ENCODE measurements around the gene DENND2D.
"Not testable (repeated sequence)": the region's sequence is repeated elsewhere in the genome, so short reads cannot be mapped to it uniquely, and the experiment has no call there.

Gene DENND2D

DNA sequence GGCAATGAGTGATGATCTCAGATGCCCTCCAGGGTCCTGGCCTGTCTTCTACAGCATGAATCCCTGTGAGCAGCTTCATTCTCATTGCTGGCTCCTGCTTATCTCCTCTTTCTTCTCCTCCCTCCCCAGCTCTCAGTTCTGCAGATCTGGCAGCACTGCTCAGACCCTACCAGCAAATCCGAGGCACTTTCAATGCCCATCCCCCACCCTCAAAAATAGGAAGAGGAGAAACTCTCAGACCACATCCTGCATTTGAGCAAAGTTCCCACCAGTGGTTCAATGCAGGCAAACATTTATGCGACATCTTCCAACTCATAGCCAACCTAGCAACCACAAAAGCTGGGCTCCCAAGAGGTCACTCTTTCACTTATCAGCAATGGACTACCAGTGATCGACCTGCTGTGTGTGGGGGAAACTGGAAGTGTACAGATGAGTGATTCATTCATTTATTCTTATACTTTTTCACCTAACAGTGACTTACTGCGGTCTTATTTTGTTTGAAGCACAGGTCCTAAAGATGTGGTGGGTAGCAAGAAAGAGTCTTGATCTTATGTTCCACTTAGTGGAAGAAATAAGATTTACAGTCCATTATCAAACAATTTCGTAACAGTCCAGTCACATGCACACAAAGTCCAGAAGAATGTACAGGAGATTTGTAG lies 21.3 kb upstream of the DENND2D start:
- DNase-seq = no peak

DNA sequence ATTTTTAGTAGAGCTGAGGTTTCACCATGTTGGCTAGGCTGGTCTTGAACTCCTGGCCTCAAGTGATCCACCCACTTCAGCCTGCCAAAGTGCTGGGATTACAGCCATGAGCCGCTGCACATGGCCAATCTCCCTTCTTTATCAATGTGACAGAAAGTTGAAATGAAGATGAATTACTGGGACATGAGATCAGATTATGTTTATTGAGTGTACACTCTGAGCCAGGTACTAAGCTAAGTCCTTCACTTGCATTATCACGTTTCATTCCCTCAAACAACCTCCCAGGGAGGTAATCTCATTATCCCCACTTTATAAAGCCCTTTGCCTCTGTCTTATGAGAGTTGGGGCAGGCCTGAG lies 20.8 kb upstream of the DENND2D start:
- DNase-seq = no peak

DNA sequence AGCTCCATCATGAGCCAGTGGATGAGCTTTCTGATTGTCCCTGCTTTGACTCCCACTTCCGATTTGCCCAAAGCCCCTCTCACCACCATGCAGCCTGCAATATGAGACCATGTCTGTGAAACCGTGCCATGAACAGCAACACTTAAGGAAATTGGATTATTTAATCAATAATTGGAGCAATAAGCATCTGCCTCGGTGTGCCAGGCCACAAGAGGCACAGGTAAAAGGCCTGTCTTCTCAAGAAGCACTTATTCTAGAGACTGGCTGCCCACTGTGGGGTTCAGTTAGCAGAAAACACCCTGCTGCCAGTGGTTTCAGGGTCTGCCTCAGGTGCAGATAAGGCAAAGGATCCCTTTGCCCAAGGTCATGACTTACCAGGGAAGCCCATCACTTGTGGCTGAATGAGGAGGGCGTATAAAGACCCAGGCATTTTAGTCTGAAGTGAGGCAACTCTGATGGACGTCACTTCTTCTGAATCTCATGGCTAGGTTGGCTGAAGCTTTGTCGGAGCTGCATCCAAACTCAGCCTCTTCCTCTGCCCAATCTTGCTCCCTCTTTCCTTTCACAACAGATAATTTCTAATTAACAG lies 19.9 kb upstream of the DENND2D start:
- DNase-seq = no peak

DNA sequence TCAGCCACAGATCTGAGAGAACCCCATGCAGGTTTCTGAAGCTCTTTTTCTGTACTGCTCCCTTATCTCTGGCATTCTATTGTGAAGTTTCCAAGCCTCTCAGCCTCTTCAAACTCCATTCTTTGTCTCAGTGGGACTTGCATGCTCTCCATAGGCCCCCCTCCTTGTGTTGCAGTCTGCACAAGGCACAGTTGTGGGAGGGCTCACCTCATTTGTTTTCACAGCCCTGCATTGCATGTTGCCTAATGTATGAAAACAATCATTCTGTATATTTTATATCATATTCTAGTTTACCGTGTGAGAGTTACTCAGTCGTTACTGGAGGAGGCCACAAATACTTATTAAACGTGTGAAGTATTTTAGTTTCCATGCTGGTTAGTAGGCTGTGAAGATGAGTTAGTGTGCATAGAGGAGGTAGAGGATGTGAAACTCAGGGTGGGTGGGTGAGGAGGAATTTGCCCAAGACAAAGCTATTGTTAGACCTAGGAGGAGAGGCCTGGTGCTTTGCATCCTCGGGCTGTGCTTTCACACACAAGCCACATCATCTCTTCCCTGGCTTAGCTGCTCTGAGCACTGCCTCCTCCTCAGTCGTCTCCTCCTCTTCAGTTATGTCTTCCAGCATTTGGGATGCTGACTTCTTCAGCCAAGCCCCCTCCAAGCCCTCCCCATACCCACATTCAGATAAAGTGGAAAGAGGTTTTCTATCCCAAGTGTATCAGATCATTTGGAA lies 19.3 kb upstream of the DENND2D start:
- DNase-seq = no peak

DNA sequence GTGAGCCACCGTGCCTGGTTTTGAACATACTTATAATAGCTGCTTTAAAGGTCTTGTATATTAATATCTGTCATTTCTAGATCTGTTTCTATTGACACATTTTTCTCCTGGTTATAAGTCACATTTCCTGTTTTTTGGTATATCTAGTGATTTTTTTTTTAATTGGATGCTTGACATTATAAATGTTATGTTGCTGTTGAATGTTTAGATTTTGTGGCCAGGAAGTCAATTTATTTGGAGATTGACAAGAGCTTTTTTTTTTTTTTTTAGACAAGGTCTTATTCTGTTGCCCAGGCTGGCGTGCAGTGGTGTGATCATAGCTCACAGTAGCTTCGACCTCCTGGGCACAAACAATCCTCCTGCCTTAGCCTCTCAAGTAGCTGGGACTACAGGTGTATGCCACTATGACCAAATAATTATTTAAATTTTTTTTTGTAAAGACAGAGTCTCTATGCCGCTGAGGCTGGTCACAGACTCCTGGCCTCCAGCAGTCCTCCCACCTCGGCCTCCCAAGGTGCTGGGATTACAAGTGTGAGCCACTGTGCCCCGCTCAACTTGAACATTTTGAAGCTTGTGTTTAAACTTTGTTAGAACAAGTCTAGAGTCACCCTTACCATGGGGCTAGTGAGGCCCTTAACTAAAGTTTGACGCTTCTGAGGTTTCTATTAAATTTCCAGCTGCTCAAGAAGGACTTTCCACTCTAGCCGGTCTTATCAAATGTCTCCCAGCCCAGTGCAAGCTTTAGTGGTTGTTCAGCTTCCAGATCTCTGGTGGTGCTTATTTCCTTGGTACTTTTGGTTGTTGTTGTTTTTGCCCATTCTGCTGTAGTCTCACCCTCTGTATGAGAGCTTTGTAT lies 18.5 kb upstream of the DENND2D start:
- DNase-seq = no peak

DNA sequence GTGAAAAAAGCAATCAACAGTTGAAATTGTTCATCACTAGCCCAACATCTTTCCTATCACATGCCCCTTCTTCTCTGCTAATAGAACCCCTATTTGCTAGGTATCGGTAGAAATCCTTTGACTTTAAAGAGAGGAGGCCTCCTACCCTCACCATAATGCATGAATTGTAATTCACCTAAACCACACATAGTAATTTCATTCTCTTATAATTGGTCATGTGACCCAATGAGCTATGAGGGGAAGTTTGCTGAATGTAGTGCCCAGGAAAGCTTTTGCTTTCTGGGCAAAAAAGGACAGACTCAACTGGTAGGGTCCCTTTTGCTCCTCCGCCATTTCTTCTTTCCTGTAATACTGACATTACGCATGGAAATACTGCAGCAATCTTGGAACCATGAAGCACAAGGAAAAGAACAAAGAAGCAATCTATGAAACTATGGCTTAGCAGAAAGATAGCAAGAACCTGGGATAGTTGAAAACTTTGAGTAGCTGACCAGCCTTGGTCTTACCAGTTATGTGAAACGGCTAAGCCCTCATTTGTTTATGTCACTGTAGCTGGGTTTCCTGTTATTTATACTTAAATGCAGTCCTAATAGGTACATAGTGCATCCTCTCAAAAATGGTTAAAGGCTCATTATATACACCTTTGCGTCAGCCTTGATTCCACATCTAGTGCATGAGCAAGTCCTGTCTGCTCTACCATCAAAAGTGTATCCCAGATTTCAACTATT lies 16.9 kb upstream of the DENND2D start:
- DNase-seq = no peak

DNA sequence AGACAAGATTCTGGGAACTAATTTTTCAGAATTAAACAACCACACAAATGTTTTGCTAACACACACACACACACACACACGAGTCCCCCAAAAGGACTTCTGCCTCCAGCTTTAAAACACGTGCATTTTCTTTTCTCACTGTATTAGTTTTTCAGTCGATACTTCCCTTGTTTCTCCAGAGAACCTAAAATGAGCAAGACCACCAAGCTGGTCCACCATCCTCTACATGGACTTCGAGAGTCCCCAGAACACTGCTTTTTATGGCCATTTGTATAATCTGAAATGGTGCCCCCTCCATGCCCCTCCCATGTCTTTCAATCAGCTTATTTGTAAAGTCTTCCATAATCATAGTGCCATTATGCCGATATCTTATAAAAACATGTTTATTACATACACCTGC lies 16.3 kb upstream of the DENND2D start:
- no peak for DNase-seq

DNA sequence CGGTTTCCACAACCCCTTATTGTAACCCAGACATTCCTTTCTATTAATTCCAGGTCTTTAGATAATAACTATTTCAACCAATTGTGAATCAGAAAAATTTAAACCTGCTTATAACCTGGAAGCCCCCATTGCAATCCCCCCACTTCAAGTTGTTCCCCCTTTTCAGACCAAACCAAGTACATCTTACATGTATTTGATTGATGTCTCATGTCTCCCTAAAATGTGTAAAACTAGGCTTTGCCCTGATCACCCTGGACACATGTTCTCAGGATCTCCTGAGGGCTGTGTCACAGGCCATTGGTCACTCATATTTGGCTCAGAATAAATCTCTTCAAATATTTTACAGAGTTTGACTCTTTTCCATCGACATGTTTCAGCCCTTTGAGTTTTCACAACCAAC lies 14.8 kb upstream of the DENND2D start:
- DNase-seq = not testable (repeated sequence)

DNA sequence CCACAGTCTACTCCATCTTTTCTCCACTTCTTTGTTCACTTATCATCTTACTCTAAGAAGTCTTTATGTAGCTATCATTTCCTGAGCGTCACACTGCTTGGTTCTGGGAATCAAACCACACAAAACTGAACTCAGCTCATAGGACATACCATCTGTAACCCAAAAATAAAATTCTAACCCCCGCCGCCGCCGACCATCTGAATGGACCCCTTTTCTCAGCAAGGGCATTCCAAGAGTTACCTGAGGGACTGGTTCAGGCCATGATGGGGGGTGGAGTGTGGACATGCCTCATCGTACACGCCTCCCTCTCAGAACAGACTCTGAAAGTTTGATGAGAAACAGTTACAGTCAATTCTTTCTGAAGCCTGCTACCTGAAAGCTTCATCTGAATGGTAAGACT lies 14.4 kb upstream of the DENND2D start:
- no peak for DNase-seq

DNA sequence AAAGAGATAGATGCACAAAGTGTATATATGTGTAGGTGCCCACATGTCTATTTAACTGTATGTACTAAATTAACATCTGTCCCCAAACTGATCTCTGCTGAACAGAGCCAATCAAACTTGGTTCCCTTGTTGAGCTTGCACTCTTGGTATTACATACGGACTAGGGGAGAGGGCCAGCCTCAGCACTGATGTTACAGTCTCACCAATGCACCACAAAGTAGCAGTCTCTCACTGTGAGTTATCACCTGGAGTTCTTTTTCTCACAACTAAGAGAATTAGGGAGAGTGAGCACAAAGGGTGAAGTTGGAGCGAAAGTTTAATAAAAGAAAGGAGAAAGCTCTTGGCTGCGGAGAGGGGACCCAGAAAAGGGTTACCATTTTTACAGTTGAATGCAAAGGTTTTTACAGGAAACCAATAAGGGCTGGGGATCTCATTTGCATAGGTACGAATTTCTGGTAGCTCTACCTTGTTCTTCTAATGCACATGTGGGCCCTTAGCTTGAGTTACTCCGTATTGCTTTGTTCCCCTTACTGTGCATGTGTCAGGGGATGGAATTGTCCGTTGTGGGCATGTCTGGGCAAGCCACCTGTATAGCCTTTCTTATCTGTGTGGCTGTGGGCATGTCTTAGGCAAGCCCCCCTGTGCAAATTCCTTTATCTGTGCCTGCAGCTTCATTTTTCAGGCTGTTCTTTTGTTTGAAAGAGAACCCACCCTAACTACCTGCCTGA lies 13.8 kb upstream of the DENND2D start:
- DNase-seq = no peak

DNA sequence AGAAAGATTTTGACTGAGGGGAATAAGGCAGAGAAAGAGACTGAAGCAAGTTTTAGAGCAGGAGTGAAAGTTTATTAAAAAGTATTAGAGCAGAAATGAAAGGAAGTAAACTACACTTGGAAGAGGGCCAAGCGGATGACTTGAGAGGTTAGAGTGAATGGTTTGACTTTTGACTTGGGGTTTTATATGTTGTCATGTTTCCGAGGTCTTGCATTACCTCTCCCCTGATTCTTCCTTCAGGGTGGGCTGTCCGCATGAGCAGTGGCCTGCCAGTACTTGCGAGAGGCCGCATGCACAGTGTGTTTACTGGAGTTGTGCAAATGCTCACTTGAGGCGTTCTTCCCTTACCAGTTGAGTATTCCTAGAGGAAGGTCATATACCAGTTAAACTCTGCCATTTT lies 13.0 kb upstream of the DENND2D start:
- DNase-seq = no peak

DNA sequence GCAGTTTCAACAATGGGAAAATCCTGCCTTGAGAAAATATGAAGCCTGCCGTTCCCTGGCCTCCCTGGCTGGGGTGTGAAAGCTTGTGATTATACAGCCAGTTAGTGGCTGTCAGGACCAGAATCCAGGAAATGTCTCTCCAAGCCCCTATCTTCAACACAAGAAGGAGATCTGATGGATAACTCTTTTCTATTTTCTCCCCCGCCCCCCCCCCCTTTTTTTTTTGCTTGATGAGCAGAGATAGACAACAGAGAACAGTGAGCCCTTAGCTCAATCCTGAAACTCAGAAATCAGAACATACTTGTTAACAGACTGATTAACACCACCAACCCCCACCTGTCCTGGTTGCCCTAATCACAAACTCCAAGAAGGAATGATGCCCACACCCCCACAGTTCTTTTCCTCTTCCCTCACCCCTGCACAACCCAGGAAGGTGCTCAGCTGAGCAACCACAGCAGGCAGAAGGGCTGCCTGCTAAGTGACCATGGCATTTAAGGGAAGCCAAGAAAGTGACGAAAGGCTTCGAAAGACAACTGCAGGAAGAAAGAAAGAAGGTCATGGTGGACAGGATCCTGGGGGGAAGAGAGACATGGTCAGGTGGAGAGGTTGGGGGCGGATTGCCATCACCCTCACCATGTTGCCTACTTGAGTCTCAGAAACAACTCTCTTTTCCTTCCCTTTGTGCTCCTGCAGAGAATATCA lies 12.3 kb upstream of the DENND2D start:
- DNase-seq = no peak

DNA sequence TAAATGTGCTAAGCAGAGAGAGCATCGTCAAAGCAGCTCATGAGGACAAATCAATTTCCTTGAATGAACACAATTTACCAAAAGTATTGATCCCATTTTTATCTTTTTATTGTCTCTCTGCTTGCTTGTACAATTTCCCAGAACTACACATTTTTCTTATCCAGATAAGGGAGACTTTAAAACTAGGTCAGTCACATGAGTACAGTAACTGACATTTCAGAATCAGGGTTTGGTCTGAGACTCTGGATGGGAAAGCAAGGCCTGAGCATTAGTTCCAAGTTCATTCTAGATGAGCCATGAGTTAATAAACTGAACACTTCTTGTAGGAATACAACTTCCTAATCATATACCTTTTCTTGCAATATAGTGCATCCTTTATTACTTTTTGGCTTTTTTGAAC lies 11.5 kb upstream of the DENND2D start:
- DNase-seq = no peak

DNA sequence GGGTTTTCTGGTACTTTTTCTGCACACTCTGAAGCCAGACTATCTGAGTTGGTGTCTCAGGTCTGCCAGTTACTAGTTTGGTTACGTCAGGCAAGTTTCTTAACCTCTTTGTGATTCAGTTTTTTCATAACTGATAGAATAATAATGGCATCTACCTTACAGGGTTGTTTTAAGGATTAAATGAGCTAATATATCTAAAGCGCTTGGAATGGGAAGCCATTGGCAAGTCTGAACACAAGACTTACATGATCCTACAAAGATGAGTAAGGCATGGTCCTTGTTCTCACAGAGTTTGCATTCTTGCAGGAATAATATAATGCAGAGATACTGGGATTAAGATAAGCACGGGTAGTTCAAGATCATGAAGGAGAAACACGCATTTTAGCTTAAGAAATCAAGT lies 9.2 kb upstream of the DENND2D start:
- no peak for DNase-seq

DNA sequence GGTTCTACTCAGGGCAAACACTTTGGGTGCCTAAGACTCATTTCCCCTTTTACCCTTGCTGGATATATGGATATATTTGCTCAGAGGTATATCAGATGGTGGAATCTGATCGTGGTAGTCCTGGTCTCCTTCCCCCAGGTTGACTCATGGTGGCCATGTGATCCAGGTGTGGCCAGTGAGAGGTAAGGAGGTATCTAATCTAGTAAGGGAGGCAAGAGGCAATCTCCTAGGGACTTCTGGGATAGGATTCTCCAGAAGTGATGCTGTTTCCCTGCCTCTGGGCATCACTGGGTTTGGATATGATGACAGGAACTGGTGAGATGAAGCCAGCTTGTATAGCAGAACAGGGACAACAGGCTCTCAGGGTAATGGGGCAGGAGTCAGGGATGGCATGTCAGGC lies 8.5 kb upstream of the DENND2D start:
- no peak for DNase-seq

DNA sequence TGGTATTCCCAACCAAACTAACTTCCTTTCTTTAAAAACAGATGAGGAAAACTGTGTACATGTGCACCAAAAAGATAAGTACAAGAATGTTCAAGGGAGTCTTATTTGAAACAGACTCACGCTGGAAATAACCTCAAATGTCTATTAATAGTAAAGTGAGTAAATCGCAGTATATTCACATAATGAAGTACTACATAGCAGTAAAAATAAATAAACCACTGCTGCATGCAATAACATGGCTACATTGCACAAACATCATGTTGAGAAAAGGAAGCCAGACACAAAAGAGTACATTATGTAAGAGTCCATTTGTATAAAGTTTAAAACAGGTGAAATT lies 5.2 kb upstream of the DENND2D start:
- no peak for DNase-seq

DNA sequence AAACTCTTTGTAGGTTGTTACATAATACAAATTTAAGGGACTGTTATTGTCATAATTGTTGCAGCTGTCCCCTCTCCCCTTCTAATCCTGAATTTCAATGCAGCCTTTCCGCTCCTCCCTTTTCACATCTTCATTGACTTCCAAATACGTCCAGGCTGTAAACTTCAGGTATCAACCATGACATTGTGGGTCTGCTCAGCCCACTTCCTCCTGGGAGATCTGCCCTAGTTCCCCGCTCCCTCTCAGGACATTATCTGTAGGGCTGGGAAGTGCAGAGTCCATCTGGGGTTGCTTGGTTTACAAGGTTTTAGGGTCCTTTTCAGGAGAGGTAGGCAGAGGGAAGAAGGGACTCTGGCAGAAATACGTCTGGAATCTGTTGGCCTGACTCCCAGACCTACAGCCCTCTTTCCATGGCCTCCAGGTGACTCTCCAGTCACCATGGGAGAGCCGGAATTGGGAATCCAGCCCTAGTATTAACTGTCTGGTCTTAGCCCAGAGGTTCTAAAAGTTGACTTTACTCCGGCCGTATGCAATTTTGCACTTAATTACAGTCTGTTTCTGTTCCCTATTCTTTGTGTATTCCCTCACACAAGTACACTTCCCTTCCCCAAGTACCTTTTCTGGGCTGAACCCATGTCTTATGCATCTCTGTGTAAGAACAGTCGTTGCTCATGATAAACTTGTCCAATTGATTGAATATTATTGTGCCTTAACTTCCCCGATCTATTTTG lies 4.7 kb upstream of the DENND2D start:
- no peak for DNase-seq

DNA sequence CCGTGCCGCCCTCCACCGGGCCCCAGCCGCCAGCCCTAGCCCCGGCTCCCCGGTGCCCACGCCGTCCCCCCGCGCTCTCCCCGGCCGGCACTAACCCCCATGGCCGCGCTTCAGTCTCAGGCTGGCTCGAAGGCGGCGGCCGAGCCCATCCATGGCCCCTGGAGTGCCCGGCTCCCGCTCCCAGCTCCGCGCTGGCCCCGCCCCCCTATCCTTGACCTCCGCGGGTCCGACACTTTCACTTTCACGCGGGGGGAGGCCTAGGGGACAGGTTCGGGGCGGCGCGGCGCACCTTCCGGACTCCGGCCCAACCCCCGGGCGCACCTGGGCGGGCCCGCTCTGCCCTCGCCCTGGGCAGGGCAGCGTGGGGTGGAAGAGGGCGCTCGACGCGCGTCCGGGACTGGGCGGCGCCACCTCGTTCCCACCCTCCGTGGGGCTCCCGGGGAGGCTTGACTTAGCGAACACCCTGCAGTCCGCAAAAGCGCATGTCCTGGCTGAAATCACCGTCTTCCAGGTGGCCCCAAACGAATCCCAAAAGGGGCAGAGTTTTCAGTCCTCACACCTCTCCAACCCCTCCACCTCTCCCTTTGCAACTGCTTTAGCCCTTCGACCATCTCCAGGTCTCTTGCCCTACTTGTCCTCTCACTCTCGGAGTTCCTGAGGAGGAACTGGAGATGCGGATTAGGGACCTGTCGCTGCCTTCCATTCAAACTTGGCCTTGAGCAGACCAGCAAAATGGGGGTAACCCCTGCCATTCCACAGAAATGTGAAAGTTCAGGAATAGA lies 3.9 kb upstream of the DENND2D start:
- no peak for DNase-seq

DNA sequence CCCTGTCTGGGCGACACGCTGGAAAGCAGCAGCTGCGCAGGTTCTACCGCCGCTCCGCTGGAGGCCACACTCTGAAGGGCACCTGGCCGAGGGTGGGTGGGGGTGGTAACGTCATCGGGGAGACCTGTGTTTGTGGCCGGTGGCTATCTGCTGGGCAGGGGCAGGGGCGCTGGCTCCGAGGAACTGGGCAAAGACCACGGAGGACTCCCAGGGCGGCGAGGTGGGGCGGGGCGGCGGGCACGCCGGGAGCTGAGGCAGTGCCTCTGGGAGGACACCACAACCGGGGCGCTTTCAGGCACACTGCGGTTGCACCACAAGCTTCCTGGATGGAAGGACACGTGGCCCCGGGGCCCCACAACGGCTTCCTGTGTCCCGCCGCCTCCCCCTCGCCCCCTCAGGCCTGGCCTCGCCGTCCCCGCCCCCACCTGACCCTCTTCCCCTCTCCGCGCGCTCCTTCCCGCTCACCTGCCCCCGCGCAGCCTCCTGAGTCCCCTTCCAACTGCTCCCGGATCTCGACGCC lies 3.3 kb upstream of the DENND2D start:
- no peak for DNase-seq

Data from DMS 273 treated with DMSO at 0.1 percent for 48 hours (cell line).